ENCODE data around the gene FAM78B. TPM values are rescaled to one million over a fixed set of nuclear protein-coding genes. Genes with fewer than 3 reads are reported as not detected.

Gene FAM78B
- total RNA-seq, 1 donor from 2014 or later, result 66.0 TPM

- Mint-ChIP-seq H3K36me3 (ENCODE audit: unreplicated experiment) (no peaks in the 10 kb centered on the region), H3K4me3 (ENCODE audit: unreplicated experiment) (peak overlapping the region; percentile 33), H3K27ac (ENCODE audit: unreplicated experiment) (no peak overlapping the region), H3K9me3 (ENCODE audit: unreplicated experiment) (peaks cover 8% of the 10 kb centered on the region), H3K4me1 (ENCODE audit: low read depth, unreplicated experiment) (peaks cover 72% of the 10 kb centered on the region), H3K27me3 (ENCODE audit: unreplicated experiment) (peaks cover 4% of the 10 kb centered on the region)
- no peak for TF ChIP-seq CTCF (IDR thresholded peaks at IDR 0.05; ENCODE audit: partially characterized antibody, unreplicated experiment)
- no peak for DNase-seq
Observed at GRCh38 chr1:166159656-166160055, 7.1 kb downstream of the FAM78B start.

GRCh38 chr1:166156674-166157073, 10.1 kb downstream of the FAM78B start:
- no peak for DNase-seq
- peaks cover 80% of the 10 kb centered on the region for H3K4me1 Mint-ChIP-seq (ENCODE audit: low read depth, unreplicated experiment)
- TF ChIP-seq CTCF (IDR thresholded peaks at IDR 0.05; ENCODE audit: partially characterized antibody, unreplicated experiment), result no peak
- peaks cover 32% of the 10 kb centered on the region for H3K9me3 Mint-ChIP-seq (ENCODE audit: unreplicated experiment)
- H3K36me3 Mint-ChIP-seq (ENCODE audit: unreplicated experiment), result no peaks in the 10 kb centered on the region
- H3K27me3 Mint-ChIP-seq (ENCODE audit: unreplicated experiment), result peaks cover 27% of the 10 kb centered on the region
- no peak overlapping the region for H3K27ac Mint-ChIP-seq (ENCODE audit: unreplicated experiment)
- H3K4me3 Mint-ChIP-seq (ENCODE audit: unreplicated experiment), result no peak overlapping the region

GRCh38 chr1:166155108-166155507, 11.7 kb downstream of the FAM78B start:
- no peak for TF ChIP-seq CTCF (IDR thresholded peaks at IDR 0.05; ENCODE audit: partially characterized antibody, unreplicated experiment)
- peaks cover 74% of the 10 kb centered on the region for H3K4me1 Mint-ChIP-seq (ENCODE audit: low read depth, unreplicated experiment)

GRCh38 chr1:166153525-166154314, 13.1 kb downstream of the FAM78B start:
- H3K4me1 Mint-ChIP-seq (ENCODE audit: low read depth, unreplicated experiment), result peaks cover 68% of the 10 kb centered on the region
- peaks cover 26% of the 10 kb centered on the region for H3K27me3 Mint-ChIP-seq (ENCODE audit: unreplicated experiment)
- no peaks in the 10 kb centered on the region for H3K36me3 Mint-ChIP-seq (ENCODE audit: unreplicated experiment)
- no peak for TF ChIP-seq CTCF (IDR thresholded peaks at IDR 0.05; ENCODE audit: partially characterized antibody, unreplicated experiment)
- peak overlapping the region; percentile 98 for H3K27ac Mint-ChIP-seq (ENCODE audit: unreplicated experiment)
- H3K4me3 Mint-ChIP-seq (ENCODE audit: unreplicated experiment), result peak overlapping the region; percentile 58
- DNase-seq, result peak; percentile 65
- H3K9me3 Mint-ChIP-seq (ENCODE audit: unreplicated experiment), result peaks cover 26% of the 10 kb centered on the region

More at GRCh38 chr1:166155108-166155507, 11.7 kb downstream of the FAM78B start:
- no peak for DNase-seq
- peak overlapping the region; percentile 58 for H3K4me3 Mint-ChIP-seq (ENCODE audit: unreplicated experiment)
- H3K36me3 Mint-ChIP-seq (ENCODE audit: unreplicated experiment), result no peaks in the 10 kb centered on the region
- peak overlapping the region; percentile 98 for H3K27ac Mint-ChIP-seq (ENCODE audit: unreplicated experiment)
- H3K27me3 Mint-ChIP-seq (ENCODE audit: unreplicated experiment), result peaks cover 26% of the 10 kb centered on the region
- peaks cover 27% of the 10 kb centered on the region for H3K9me3 Mint-ChIP-seq (ENCODE audit: unreplicated experiment)

- Mint-ChIP-seq H3K4me1 (ENCODE audit: low read depth, unreplicated experiment) (peaks cover 62% of the 10 kb centered on the region), H3K36me3 (ENCODE audit: unreplicated experiment) (no peaks in the 10 kb centered on the region), H3K27me3 (ENCODE audit: unreplicated experiment) (peaks cover 26% of the 10 kb centered on the region), H3K9me3 (ENCODE audit: unreplicated experiment) (peaks cover 26% of the 10 kb centered on the region), H3K27ac (ENCODE audit: unreplicated experiment) (peak overlapping the region; percentile 98), H3K4me3 (ENCODE audit: unreplicated experiment) (peak overlapping the region; percentile 58)
- no peak for DNase-seq
- TF ChIP-seq CTCF (IDR thresholded peaks at IDR 0.05; ENCODE audit: partially characterized antibody, unreplicated experiment), result no peak
Observed at GRCh38 chr1:166152978-166153377, 13.8 kb downstream of the FAM78B start.
